ENCODE measurements around the gene CD300LF.

- TF ChIP-seq CTCF (IDR thresholded peaks at IDR 0.05 in 8 of 11, conservative IDR thresholded peaks at IDR 0.05 in 3 of 11) = no peak
- no peak for TF ChIP-seq POLR2A (IDR thresholded peaks at IDR 0.05)
- TF ChIP-seq POLR2AphosphoS5 (IDR thresholded peaks at IDR 0.05) = no peak
These were observed 8.2 kb downstream of the CD300LF start for GRCh38 chr17:74704544-74704943.
